Measurements from ENCODE around the gene EDIL3. TPM values are rescaled to one million over a fixed set of nuclear protein-coding genes. Genes with fewer than 3 reads are reported as not detected.

The EDIL3 gene
- total RNA-seq, 2 donors from 2014 or later, result 4.6 to 5.5 TPM

DNA sequence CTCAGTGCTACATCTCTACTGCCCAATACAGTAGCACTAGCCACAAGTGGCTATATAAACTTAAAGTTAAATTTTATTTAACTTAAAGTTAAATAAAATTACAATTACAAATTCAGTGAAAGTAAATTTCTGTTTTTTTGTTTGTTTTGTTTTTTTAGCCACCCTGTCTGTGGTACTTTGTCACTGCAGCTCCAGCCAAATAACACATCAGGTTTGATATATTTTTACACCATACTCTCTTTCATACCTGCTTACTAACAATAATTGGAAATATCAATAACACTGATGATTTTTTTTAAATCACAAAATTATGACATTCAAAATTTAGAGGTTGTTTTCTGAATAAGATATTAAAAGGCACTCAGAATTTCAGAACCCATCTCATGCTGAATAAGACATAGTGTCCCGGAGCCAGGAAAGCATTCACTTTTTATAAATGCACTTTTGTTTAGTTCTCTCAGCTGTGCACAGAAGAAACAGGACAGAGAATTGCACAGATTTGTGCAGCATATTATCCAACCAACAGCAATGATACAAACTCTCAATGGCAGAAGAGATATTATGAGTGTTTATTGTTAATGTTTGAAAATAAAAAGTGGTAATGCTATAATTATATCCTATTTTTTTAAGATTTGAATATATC, 92.6 kb downstream of the EDIL3 start:
- no peaks in the 10 kb centered on the region for H3K36me3 ChIP-seq
- no peak for TF ChIP-seq POLR2AphosphoS5 (IDR thresholded peaks at IDR 0.05)
- TF ChIP-seq POLR2A (IDR thresholded peaks at IDR 0.05), result no peak
- TF ChIP-seq CTCF (IDR thresholded peaks at IDR 0.05), result no peak
- DNase-seq (ENCODE audit: low spot score), result no peak
- H3K4me1 ChIP-seq (replicated peaks), result no peaks in the 10 kb centered on the region
- no peak overlapping the region for H3K27ac ChIP-seq
- intact Hi-C loops (cut with DNase I), result no loop called here
- no peaks in the 10 kb centered on the region for H3K9me3 ChIP-seq
- H3K4me3 ChIP-seq, result no peak overlapping the region
- no peaks in the 10 kb centered on the region for H3K27me3 ChIP-seq (replicated peaks; ENCODE audit: insufficient read depth)
- WGBS, result 83% methylated on average over 1 of the region's 1 CpG

DNA sequence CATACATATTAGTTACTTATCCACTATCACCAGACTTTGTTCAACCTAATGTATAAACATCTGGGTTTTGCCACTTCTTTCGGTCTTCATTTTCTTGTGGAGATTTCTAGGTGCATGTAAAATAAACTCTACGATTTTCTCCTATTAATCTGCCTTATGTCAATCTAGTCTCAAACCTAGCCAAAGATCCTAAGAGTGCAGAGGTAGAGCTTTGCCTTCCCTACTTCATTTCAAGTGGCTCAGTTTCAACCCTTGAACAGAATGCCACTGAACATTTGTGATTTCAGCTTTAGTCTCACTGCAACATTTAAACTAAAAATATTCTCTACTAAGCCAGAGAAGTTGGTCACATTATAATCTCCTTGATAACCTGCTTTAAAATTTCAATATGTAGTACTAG, 94.0 kb downstream of the EDIL3 start:
- Histone ChIP-seq H3K27me3 (replicated peaks; ENCODE audit: insufficient read depth) (no peaks in the 10 kb centered on the region), H3K27ac (no peak overlapping the region), H3K36me3 (no peaks in the 10 kb centered on the region), H3K4me1 (replicated peaks) (no peaks in the 10 kb centered on the region), H3K9me3 (no peaks in the 10 kb centered on the region), H3K4me3 (no peak overlapping the region)
- no peak for DNase-seq (ENCODE audit: low spot score)
- intact Hi-C loops (cut with DNase I), result no loop called here
- TF ChIP-seq CTCF (IDR thresholded peaks at IDR 0.05) (no peak), POLR2A (IDR thresholded peaks at IDR 0.05) (no peak), POLR2AphosphoS5 (IDR thresholded peaks at IDR 0.05) (no peak)
- 90% methylated on average over 2 of the region's 2 CpGs for WGBS

DNA sequence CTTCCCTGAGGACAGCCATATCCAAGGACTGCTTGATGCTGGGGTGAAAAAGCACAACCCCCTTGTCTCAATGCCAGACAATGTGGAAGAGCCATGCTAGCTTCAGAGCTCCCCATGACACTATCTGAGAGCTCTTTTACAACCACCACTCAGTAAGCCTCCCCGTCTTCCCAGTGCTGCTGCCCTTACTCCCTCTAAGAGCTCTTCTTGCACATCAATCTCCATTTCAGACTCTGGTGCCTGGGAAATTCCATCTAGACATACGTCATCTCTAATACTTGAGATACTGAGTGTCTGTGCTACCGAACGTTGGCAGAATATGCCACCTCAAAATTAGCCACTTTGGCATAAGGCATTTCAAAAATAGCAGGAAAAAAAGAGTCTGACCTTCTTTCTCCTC, 94.5 kb downstream of the EDIL3 start:
- Histone ChIP-seq H3K27ac (no peak overlapping the region), H3K9me3 (no peaks in the 10 kb centered on the region), H3K4me3 (no peak overlapping the region), H3K27me3 (replicated peaks; ENCODE audit: insufficient read depth) (no peaks in the 10 kb centered on the region), H3K4me1 (replicated peaks) (no peaks in the 10 kb centered on the region), H3K36me3 (no peaks in the 10 kb centered on the region)
- intact Hi-C loops (cut with DNase I), result no loop called here
- WGBS, result 68% methylated on average over 4 of the region's 4 CpGs
- DNase-seq (ENCODE audit: low spot score), result no peak
- TF ChIP-seq POLR2AphosphoS5 (IDR thresholded peaks at IDR 0.05) (no peak), CTCF (IDR thresholded peaks at IDR 0.05) (no peak), POLR2A (IDR thresholded peaks at IDR 0.05) (no peak)

- H3K4me1 ChIP-seq (replicated peaks), result no peaks in the 10 kb centered on the region
- intact Hi-C loops (cut with DNase I), result no loop called here
Measured at GRCh38 chr5:84287951-84288350, 96.7 kb downstream of the EDIL3 start.

More at GRCh38 chr5:84287951-84288350, 96.7 kb downstream of the EDIL3 start:
- H3K36me3 ChIP-seq, result no peaks in the 10 kb centered on the region
- no peak overlapping the region for H3K27ac ChIP-seq
- 73% methylated on average over 4 of the region's 4 CpGs for WGBS
- no peak overlapping the region for H3K4me3 ChIP-seq
- H3K27me3 ChIP-seq (replicated peaks; ENCODE audit: insufficient read depth), result no peaks in the 10 kb centered on the region
- TF ChIP-seq CTCF (IDR thresholded peaks at IDR 0.05) (no peak), POLR2AphosphoS5 (IDR thresholded peaks at IDR 0.05) (no peak), POLR2A (IDR thresholded peaks at IDR 0.05) (no peak)
- H3K9me3 ChIP-seq, result no peaks in the 10 kb centered on the region
- no peak for DNase-seq (ENCODE audit: low spot score)

Data from prostate gland (tissue), 2 donors.